ENCODE data around the gene ENO3.
"Not testable (repeated sequence)": the region's sequence is repeated elsewhere in the genome, so short reads cannot be mapped to it uniquely, and the experiment has no call there.

The ENO3 gene
- long read RNA-seq, donor 1, transcript ENO3-216 (3 exons, 726 nt), result major isoform, 10 of 11 reads
- long read RNA-seq, donor 1, partial matches to known transcripts, result 0 of 11 reads
- long read RNA-seq, donor 1, other reads (novel, unspliced or antisense), result 0 of 11 reads
- long read RNA-seq, donor 2, transcript ENO3-216 (3 exons, 726 nt), result major isoform, 5 of 6 reads
- long read RNA-seq, donor 2, partial matches to known transcripts, result 0 of 6 reads
- long read RNA-seq, donor 2, other reads (novel, unspliced or antisense), result 0 of 6 reads
- long read RNA-seq, donor 3, partial matches to known transcripts, result 0 of 5 reads
- long read RNA-seq, donor 3, other reads (novel, unspliced or antisense), result 0 of 5 reads
- long read RNA-seq, donor 4, transcript ENO3-216 (3 exons, 726 nt), result major isoform, 9 of 11 reads
- long read RNA-seq, donor 4, partial matches to known transcripts, result 0 of 11 reads
- long read RNA-seq, donor 4, other reads (novel, unspliced or antisense), result 0 of 11 reads
- long read RNA-seq, donor 5, transcript ENO3-216 (3 exons, 726 nt), result major isoform, 7 of 10 reads
- long read RNA-seq, donor 5, partial matches to known transcripts, result 0 of 10 reads
- long read RNA-seq, donor 5, other reads (novel, unspliced or antisense), result 0 of 10 reads
- long read RNA-seq, donor 6, partial matches to known transcripts, result 0 of 9 reads
- long read RNA-seq, donor 6, other reads (novel, unspliced or antisense), result 0 of 9 reads
- long read RNA-seq, donor 7, result 0 reads
- long read RNA-seq, donor 8, partial matches to known transcripts, result 0 of 4 reads
- long read RNA-seq, donor 8, other reads (novel, unspliced or antisense), result 0 of 4 reads

DNA sequence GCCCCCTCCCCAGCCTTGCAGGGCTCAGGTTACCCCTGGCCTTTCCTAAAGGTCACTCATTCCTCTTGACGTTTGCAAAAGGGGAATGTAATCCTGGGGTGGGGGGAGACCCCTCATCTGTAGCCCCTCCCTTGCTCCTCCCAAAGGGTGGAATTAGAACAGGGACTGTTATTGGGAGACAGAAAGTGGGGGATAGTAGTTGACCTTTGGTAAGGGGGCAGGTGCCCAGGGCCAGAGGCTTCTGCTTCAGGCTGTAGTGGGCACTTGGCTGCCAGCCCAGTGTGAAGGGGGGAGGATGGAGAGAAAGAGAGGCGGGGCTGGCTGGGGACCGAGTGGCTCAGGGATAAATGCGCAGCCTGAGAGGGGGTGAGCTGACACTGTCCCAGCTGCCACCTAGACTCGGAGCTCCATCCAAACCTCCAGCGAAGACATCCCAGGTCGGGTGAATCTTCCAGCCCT lies at the start of gene ENO3:
TSS of gene ENO3 (plus strand) at position 374 of the 459 bp plus-strand sequence. CDS start 711 bp downstream, outside the sequence.
- DNase-seq, result no peak

DNA sequence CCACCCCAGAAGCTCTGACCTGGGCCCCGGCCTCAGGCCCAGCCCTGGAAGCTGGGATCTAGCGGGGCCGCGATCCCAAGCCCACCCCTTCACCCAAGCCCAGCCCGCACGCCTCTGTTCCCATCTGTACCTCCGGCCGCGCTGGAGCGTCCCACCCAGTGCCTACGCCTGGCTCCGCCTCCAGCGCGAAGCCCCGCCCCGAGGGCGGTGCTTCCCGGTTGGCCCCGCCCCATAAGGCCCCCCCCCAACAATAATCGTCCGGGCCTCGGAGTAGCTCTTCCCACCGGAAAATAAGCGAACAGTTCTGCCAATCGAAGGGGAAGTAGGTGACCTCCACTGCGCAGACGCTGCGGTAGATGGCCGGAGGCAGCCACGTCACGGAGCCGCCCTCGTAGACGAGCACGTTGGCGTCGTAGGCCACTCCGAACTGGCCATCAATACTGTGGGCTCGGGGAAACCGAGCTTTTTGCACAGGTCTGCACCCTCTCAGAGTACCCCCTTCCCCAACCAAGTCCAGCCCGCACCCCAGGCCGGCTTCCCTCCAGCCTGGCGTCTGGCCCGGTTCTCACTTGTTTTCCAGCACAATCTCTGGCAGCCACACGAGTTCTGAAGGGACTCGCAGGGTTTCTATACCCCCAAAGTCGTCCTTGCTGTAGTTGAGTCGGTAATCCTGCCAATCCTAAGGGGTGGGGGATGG lies 49.1 kb upstream of the ENO3 start:
- peak; percentile 49 for DNase-seq

DNA sequence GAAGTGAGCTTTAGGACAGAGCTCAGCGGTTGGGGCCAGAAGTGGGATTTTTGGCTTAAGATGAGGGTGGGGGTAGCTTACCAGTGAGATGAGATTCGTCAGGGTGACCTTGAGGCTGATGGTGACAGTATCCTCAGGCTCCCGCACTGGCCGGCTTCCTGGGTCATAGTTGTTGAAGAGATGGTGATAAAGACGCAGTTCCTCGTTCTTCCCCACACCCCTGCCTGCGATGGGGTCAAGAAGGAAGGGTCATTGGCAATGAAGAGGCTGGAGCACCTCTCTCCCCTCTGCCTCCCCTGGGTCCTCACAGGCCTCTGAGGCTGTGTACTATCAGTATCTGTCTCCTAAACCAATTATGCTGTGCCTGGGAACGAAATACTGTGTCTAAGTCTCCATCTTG lies 48.4 kb upstream of the ENO3 start:
- DNase-seq, result no peak

DNA sequence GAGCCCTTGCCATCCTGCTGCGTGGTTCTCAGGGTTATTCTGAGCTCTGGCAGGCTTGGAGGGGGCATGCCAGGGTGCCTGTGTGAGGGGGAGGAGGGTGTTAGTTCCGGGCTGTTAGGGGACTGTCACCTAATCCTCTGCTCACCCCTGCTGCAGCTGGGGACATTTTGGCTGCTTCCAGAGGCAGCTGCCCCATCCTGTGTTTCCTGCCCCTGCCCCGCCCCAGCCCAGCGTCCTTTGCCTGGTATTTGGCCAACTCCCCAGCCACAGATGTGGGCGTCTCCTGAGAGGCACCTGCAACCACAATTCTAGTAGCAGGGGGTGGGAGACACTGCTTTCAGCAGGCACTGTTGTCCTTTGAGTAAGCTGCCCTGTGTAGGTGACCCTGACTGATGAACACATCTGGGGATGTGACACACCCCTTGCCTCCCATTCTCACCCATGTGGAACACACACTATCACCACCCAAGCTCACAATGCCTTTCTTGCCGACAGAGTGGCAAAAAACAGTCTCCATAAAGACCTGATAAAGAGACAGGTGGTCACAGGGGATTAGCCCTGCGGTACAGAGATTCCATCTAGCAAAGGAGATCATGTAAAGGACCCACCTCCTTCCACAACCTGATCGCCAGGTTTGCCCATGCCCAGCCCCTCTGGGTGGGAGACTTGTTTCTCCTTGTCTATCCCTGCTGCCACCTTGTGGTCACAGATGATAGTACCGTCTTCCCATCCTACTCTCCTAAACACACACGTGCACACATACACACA lies 47.7 kb upstream of the ENO3 start, which contains the start of gene CHRNE:
TSS of gene CHRNE (minus strand) at position 48 of the 768 bp plus-strand sequence. CDS start at position 13, 35 bp downstream.
- peak; percentile 74 for DNase-seq

DNA sequence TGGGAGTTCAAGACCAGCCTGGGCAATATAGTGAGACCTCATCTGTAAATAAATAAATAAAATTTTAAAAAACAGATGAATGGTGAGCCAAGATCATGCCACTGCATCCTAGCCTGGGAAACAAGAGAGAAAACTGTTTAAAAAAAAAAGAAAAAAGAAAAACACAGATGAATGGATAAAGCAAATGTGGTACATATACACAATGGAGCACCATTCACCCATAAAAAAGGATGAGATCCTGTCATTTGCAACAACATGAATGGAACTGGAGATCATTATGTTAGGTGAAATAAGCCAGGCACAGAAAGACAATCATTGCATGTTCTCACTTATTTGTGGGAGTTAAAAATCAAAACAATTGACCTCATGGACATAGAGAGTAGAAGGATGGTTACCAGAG lies 44.3 kb upstream of the ENO3 start:
- DNase-seq, result not testable (repeated sequence)

DNA sequence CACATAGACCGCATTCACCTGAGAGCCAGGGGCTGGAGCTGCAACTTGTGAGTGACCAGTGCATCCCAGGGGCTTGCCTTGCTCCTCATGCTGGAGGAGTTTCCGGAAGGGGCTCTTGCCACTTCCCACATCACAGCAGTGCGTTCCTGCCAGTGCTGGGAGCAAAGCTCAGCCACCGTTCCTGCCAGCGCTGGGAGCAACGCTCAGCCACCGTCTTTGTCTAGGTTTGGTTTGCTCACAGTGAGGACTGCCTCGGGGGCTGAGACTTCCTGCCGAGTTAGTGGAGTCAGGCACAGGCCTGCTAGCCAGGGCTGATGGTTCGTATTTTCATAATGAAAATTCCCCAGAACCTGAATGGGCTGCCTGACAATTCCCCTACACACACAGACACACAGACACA lies 42.6 kb upstream of the ENO3 start:
- peak; percentile 28 for DNase-seq

DNA sequence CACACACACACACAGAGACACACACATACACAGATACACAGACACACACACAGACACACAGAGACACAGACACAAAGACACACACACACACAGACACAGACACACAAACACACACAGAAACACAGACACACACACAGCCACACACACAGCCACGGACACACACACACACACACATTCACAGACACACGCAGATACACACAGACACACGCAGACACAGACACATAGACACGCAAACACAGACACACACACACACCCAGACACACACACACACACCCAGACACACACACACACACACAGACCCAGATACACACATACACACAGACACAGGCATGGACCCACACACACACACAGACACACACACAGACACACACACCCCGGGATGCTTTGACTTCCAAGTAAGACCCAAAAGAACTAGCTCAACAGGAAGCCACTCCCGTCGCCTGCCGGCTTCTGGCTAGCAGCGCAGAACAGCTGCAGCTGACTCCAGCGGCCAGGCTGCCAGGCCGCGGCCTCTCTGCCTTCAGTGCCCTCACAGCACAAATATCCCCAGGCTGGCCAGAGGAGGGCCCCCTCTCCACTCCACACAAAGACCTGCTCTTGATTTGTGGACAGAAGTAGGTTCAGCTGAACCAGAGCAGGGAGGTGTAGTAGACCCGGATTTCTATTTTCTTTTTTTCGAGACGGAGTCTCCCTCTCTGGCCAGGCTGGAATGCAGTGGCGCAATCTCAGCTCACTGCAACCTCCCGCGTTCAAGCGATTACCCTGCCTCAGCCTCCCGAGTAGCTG lies 42.0 kb upstream of the ENO3 start:
- DNase-seq, result peak; percentile 76

DNA sequence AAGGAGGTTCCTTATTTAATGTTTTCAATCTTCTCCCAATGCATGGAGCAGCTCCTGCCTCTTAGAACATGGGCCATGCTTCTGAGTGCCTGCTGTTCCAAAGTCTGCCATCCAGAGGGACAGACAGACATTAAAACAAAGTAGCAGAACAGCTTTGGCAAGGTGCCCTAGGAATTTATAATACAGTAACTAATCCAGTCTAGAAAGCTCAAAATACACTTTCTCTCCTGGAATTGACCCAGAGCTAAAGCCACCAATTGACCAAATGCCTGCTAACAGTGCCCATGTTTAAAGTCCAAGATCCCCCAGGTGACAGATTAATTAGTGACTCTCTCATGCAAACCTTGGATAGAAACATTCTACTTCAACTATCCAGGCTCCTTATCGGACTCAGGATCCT lies 36.9 kb upstream of the ENO3 start:
- no peak for DNase-seq

DNA sequence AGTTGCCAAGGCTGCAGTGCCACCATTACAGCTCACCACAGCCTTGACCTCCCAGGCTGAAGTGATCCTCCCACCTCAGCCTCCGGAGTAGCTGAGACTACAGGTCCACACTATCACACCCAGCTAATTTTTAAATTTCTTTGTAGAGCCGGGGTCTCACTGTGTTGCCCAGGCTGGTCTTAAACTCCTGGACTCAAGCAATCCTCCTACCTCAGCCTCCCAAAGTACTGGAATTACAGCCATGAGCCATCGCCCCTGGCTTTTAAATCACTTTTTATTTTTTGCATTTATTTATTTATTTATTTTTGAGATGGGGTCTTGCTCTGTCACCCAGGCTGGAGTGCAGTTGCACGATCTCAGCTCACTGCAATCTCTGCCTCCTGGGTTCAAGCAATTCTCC lies 36.4 kb upstream of the ENO3 start:
- DNase-seq, result not testable (repeated sequence)

DNA sequence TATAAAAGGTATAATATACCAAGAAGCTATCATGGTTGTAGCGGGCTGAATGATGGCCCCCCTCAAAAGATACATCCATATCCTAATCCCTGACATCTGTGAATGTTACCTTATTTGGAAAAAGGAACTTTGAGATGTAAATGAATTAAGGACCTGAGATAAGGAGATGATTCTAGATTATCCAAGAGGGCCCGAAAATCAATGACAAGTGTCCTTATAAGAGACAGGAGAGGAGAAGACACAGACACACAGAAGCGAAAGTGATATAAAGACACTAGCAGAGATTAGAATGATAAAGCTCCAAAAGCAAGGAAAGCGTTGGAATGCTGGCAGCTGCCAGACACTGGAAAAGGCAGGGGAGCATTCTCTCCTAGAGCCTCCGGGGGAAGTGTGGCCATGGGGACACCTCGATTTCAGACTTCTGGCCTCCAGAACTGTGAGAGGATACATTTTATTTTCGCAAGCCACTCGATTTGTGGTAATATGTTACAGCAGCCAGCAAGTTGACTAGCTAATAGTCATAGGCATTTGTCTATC lies 31.3 kb upstream of the ENO3 start:
- DNase-seq, result no peak

DNA sequence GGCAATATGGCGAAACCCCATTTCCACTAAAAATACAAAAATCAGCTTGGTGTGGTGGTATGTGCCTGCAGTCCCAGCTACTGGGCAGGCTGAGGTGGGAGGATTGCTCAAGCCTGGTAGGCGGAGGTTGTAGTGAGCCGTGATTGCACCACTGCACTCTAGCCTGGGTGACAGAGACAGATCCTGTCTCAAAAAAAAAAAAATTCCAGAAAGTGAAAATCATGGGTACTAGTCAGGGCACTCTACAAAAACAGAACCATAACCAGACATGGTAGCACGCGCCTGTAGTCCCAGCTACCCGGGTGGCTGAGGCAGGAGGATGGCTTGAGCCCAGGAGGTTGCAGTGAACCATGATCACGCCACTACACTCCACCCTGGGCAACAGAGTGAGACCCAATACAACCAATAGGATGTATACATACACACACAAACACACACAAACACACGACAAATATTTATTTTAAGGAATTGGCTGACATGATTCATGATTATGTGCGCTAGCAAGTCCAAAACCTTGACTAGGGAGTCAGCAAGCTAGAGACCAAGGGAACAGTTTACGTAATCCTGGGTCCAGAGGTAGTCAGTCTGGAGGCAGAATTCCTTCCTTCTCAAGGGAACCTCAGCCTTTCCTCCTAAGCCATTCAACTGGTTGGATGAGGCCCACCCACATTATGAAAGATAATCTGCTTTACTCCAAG lies 30.4 kb upstream of the ENO3 start:
- DNase-seq, result no peak

DNA sequence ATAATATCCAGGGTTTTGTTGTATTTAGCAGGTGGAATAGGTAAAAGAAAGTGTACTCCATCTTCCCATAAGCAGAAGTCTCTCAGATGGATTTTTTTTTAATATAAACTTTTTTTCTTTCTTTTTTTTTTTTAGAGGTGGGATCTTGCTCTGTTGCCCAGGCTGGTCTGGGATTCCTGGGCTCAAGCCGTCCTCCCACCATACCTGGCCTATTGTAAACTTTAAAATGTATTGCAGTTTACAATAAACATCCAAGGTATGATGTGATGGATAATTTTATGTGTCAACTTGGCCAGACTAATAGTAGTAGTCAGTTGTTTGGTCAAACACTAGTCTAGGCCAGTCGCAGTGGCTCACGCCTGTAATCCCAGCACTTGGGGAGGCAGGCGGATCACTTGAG lies 29.6 kb upstream of the ENO3 start:
- DNase-seq, result no peak

DNA sequence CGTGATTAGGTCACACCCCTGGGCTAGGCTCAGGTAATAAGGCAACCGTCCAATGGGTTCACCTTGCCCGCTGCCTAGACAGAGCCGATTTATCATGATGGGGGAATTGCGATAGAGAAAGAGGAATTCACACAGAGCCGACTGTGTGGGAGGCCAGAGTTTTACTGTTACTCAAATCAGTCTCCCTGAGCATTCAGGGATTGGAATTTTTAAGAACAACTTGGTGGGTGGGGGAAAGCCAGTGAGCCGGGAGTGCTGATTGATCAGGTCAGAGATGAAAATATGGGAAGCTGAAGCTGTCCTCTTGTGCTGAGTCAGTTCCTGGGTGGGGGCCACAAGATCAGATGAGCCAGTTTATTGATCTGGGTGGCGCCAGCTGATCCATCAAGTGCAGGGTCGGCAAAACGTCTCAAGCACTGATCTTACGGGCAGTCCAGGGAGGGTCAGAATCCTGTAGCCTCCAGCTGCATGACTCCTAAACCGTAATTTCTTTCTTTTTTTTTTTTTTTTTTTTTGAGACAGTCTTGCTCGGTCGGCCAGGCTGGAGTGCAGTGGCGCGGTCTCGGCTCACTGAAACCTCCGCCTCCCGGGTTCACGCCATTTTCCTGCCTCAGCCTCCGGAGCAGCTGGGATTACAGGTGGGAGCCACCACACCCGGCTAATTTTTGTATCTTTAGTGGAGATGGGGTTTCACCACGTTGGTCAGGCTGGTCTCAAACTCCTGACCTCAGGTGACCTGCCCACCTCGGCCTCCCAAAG lies 24.2 kb upstream of the ENO3 start:
- not testable (repeated sequence) for DNase-seq

DNA sequence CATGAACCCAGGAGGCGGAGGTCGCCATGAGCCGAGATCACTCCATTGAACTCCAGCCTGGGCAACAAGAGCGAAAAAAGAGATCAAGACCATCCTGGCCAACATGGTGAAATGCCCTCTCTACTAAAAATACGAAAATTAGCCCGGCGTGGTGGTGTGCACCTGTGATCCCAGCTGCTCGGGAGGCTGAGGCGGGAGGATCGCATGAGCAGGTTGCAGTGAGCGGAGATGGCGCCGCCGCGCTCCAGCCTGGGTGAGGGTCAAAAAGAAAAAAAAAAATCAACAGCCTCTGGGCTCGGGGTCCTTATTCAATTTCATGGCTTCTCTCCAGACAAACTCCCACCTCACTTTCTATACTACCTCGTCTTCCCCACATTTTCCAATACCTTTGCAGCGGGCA lies 22.0 kb upstream of the ENO3 start:
- DNase-seq, result no peak

DNA sequence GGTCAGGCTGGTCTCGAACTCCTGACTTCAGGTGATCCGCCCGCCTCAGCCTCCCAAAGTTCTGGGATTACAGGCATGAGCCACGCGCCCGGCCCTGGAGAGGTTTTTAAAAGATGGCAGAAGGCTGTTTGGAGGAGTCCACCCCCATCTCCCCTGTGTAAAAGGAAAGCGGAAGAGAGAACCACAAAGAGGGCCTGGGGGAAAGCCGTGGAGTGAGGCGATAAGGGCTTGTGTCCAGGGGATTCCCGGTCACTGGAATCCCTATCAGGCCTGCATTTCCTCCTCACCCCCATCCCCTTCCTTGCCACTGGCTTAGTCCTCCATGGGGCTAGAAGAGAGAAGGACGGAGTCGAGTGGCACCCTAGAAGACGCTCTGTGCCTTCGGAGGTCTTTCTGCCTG lies 19.0 kb upstream of the ENO3 start, which contains the start of gene GP1BA:
TSS of gene GP1BA (plus strand) at position 315 of the 400 bp plus-strand sequence. CDS start 328 bp downstream, outside the sequence.
- no peak for DNase-seq

DNA sequence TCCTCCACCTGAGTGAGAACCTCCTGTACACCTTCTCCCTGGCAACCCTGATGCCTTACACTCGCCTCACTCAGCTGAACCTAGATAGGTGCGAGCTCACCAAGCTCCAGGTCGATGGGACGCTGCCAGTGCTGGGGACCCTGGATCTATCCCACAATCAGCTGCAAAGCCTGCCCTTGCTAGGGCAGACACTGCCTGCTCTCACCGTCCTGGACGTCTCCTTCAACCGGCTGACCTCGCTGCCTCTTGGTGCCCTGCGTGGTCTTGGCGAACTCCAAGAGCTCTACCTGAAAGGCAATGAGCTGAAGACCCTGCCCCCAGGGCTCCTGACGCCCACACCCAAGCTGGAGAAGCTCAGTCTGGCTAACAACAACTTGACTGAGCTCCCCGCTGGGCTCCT lies 18.2 kb upstream of the ENO3 start:
- DNase-seq, result no peak

DNA sequence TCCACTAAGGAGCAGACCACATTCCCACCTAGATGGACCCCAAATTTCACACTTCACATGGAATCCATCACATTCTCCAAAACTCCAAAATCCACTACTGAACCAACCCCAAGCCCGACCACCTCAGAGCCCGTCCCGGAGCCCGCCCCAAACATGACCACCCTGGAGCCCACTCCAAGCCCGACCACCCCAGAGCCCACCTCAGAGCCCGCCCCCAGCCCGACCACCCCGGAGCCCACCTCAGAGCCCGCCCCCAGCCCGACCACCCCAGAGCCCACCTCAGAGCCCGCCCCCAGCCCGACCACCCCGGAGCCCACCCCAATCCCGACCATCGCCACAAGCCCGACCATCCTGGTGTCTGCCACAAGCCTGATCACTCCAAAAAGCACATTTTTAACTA lies 17.3 kb upstream of the ENO3 start:
- DNase-seq, result no peak

DNA sequence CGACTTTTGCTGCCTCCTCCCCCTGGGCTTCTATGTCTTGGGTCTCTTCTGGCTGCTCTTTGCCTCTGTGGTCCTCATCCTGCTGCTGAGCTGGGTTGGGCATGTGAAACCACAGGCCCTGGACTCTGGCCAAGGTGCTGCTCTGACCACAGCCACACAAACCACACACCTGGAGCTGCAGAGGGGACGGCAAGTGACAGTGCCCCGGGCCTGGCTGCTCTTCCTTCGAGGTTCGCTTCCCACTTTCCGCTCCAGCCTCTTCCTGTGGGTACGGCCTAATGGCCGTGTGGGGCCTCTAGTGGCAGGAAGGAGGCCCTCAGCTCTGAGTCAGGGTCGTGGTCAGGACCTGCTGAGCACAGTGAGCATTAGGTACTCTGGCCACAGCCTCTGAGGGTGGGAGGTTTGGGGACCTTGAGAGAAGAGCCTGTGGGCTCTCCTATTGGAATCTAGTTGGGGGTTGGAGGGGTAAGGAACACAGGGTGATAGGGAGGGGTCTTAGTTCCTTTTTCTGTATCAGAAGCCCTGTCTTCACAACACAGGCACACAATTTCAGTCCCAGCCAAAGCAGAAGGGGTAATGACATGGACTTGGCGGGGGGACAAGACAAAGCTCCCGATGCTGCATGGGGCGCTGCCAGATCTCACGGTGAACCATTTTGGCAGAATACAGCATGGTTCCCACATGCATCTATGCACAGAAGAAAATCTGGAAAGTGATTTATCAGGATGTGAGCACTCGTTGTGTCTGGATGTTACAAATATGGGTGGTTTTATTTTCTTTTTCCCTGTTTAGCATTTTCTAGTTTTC lies 16.5 kb upstream of the ENO3 start:
- DNase-seq, result peak; percentile 27
